GM12891 (cell line): ENCODE results near the gene IQCH.

Source experiments
- POU2F2 ChIP-seq: IDR thresholded peaks from 2 replicates; pipeline ENCODE4 v1.6.1; 2011; ENCODE audit warnings: low read depth, mild to moderate bottlenecking, control low read depth, low read length, moderate library complexity
- TAF1 ChIP-seq: IDR thresholded peaks from 2 replicates; pipeline ENCODE4 v1.6.1; 2011; ENCODE audit warnings: low read depth, low read length, control low read depth

GRCh38 chr15:67462875-67463274 is 208.3 kb downstream of the IQCH start:
- TF ChIP-seq TAF1 (no peak), POU2F2 (no peak)
